ENCODE measurements around the gene CELSR2. TPM values are rescaled to one million over a fixed set of nuclear protein-coding genes. Genes with fewer than 3 reads are reported as not detected.

The CELSR2 gene
- polyA plus RNA-seq, 3 donors = 0.03 to 0.97 (median 0.04) TPM

DNA sequence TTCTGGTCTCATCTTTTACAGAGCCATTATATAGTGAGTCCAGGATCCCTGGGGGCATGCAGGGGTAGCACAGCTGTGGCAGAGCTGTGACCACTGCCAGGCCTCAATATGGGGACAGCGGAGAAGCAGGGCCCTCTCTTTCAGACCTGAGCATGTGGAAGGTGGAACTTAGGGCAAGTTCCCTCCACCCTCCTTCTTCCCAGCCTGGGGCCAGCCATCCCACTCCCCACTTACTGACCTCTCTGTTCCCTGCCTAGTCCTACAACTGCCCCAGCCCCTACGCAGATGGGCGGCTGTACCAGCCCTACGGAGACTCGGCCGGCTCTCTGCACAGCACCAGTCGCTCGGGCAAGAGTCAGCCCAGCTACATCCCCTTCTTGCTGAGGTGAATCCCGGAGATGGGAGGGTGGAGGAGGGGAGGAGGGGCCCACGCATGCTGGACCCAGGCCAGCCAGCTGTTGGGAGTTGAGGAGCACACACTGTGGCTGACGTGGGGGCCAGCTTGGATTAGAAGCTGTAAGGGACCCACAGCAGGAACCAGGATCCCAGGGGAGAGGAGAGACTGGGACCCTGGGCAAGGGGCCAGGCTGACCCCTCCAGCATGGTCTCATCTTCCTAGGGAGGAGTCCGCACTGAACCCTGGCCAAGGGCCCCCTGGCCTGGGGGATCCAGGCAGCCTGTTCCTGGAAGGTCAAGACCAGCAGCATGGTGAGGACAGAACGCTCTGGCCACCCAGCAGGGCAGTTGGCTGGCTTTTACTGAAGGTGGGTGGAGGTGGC lies 22.9 kb downstream of the CELSR2 start:
- Histone ChIP-seq H2AFZ (ENCODE audit: insufficient read depth, low read depth, low read length, poor library complexity, severe bottlenecking) (no peak overlapping the region), H3K9ac (ENCODE audit: insufficient read depth, low read length, poor library complexity, severe bottlenecking) (no peak overlapping the region), H3K4me2 (replicated peaks; ENCODE audit: extremely low read depth, low read length, poor library complexity, severe bottlenecking) (no peak overlapping the region), H3K4me1 (ENCODE audit: control insufficient read depth in 1 of 2, insufficient read depth in 2 of 2, low read length in 2 of 2) (peaks cover 10 to 20% of the 10 kb centered on the region in 2 donors), H3K36me3 (replicated peaks in 1 of 2; ENCODE audit: control insufficient read depth in 1 of 2, insufficient read depth in 2 of 2, low read length in 2 of 2) (no peaks in the 10 kb centered on the region), H3K79me2 (ENCODE audit: insufficient read depth, low read length) (no peaks in the 10 kb centered on the region), H3K27me3 (ENCODE audit: control insufficient read depth in 2 of 2, insufficient read depth in 2 of 2, low read length in 2 of 2) (no peaks in the 10 kb centered on the region), H3K9me3 (replicated peaks in 1 of 2; ENCODE audit: control insufficient read depth in 1 of 2, insufficient read depth in 1 of 2, low read length in 2 of 2) (no peaks in the 10 kb centered on the region), H4K20me1 (ENCODE audit: insufficient read depth, low read length) (no peaks in the 10 kb centered on the region), H3K27ac (ENCODE audit: low read depth in 1 of 2, low read length in 2 of 2) (no peak overlapping the region), H3K4me3 (replicated peaks in 1 of 3; ENCODE audit: low read depth in 2 of 3, low read length in 3 of 3) (no peak overlapping the region)
- 95% methylated on average over 5 of the region's 13 CpGs for WGBS (ENCODE audit: insufficient coverage)
- DNase-seq = no peak
- Mint-ChIP-seq H3K4me3 (no peak overlapping the region), H3K27me3 (ENCODE audit: low read depth in 3 of 3) (peaks cover 6 to 10% (median 8%) of the 10 kb centered on the region in 3 donors), H3K27ac (no peak overlapping the region), H3K9me3 (no peaks in the 10 kb centered on the region), H3K36me3 (peaks cover 0 to 4% of the 10 kb centered on the region in 2 donors), H3K4me1 (peaks cover 22% of the 10 kb centered on the region)
- intact Hi-C loops (cut with micrococcal nuclease) = loop anchor here in 1 of 2 donors (10.0 kb wide), 1 partner anchor 263 kb away; the partner anchor contains the start of gene GPR61
- no peak for TF ChIP-seq CTCF (IDR thresholded peaks at IDR 0.05)

- intact Hi-C loops (cut with micrococcal nuclease) = loop anchor here in 1 of 2 donors (10.0 kb wide), 1 partner anchor 262 kb away; the partner anchor contains the start of gene GPR61
- 90% methylated on average over 12 of the region's 16 CpGs for WGBS (ENCODE audit: insufficient coverage)
- no peak overlapping the region for H2AFZ ChIP-seq (ENCODE audit: insufficient read depth, low read depth, low read length, poor library complexity, severe bottlenecking)
These were observed 23.6 kb downstream of the CELSR2 start for GRCh38 chr1:109272831-109273547.

More at GRCh38 chr1:109272831-109273547, 23.6 kb downstream of the CELSR2 start:
- H3K9ac ChIP-seq (ENCODE audit: insufficient read depth, low read length, poor library complexity, severe bottlenecking) = no peak overlapping the region
- no peaks in the 10 kb centered on the region for H3K27me3 ChIP-seq (ENCODE audit: control insufficient read depth in 2 of 2, insufficient read depth in 2 of 2, low read length in 2 of 2)
- H3K9me3 ChIP-seq (replicated peaks in 1 of 2; ENCODE audit: control insufficient read depth in 1 of 2, insufficient read depth in 1 of 2, low read length in 2 of 2) = no peaks in the 10 kb centered on the region
- no peak overlapping the region for H3K4me2 ChIP-seq (replicated peaks; ENCODE audit: extremely low read depth, low read length, poor library complexity, severe bottlenecking)
- no peak for TF ChIP-seq CTCF (IDR thresholded peaks at IDR 0.05)
- H3K79me2 ChIP-seq (ENCODE audit: insufficient read depth, low read length) = no peaks in the 10 kb centered on the region
- peaks cover 12 to 24% of the 10 kb centered on the region in 2 donors for H3K4me1 ChIP-seq (ENCODE audit: control insufficient read depth in 1 of 2, insufficient read depth in 2 of 2, low read length in 2 of 2)
- no peak overlapping the region for H3K4me3 ChIP-seq (replicated peaks in 1 of 3; ENCODE audit: low read depth in 2 of 3, low read length in 3 of 3)
- DNase-seq = no peak
- Mint-ChIP-seq H3K27me3 (ENCODE audit: low read depth in 3 of 3) (peaks cover 6 to 10% (median 8%) of the 10 kb centered on the region in 3 donors), H3K4me1 (peaks cover 26% of the 10 kb centered on the region), H3K36me3 (peaks cover 0 to 4% of the 10 kb centered on the region in 2 donors), H3K27ac (no peak overlapping the region), H3K9me3 (no peaks in the 10 kb centered on the region), H3K4me3 (no peak overlapping the region)
- no peaks in the 10 kb centered on the region for H4K20me1 ChIP-seq (ENCODE audit: insufficient read depth, low read length)
- peaks cover 0 to 2% of the 10 kb centered on the region in 2 donors for H3K36me3 ChIP-seq (replicated peaks in 1 of 2; ENCODE audit: control insufficient read depth in 1 of 2, insufficient read depth in 2 of 2, low read length in 2 of 2)
- H3K27ac ChIP-seq (ENCODE audit: low read depth in 1 of 2, low read length in 2 of 2) = no peak overlapping the region

Data from CD14-positive monocyte (primary cell).